HPDE6-E6E7 (cell line): Measurements from ENCODE around the gene UGT1A5.
"Not testable (repeated sequence)": the region's sequence is repeated elsewhere in the genome, so short reads cannot be mapped to it uniquely, and the experiment has no call there.

Experiments
- DNase-seq: peaks from one replicate; pipeline ENCODE4 v3.0.0; 2011; ENCODE audit warnings: missing footprints; ENCODE audit errors: extremely low spot score

UGT1A5 gene

DNA sequence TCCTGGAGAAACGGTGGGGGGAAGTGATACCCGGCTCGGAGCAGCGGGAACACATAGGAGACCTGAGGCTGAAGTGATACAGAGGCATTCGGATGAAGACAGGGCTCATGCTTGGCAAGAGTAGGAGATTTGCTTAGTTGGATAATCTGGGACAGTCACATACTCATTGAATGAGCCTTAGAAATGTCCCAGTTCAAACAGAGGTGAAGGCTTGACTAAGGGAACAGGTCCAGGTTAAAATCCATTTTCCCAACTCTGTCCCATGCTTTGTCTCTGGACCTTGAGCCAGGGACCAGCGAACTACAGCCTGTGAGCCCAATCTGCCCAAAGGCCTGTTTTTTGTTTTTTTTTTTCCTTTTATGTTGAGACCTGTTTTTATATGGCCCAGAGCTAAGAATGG, 18.7 kb upstream of the UGT1A5 start:
- no peak for DNase-seq

DNA sequence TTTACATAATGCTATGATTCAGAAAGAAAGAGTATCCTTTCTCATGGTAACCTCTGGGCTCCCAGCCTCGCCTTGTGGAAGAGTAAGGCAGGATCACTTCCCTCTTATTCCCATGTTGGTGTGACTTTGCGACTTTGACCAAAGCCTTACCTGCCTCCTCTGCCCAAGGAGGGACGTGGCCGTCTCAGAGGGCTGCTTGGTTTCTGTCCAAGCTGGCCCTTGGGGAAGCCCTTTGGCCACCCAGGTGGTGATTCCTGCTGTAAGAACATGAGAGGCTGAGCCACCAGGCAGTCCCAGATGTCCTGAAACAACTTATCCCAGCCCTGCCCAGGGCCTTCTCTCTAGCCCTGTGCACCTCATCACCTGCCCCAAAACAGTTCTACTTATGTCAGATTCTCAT, 14.0 kb upstream of the UGT1A5 start:
- DNase-seq, result no peak

DNA sequence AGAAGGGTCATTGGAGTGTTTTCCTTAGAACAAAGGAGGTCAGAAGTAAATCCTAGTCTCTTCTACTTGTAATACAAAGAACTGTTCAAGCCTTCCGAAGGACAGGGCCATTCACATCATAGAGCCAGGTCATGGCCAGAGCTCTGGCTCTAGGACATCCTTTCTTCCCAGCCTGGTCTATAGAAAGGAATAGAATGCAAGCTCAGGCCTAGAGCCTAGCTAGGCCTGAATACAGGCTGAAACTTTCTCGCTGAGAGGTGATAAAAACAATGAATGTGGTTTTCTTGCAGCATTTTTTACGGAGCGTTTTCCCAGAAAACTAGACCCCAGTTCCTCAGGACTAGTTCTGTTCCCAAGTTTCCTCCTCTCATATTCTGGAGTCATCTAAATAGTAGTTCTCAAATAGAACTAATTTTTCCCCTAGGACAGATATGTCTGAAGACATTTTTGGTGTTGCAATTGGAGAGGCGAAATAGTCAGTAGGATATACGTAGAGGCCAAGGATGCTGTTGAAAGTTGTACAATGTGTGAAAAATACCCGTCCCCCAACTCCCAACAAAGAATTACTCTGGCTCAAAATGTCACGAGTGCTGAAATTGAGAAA, 13.2 kb upstream of the UGT1A5 start:
- no peak for DNase-seq

DNA sequence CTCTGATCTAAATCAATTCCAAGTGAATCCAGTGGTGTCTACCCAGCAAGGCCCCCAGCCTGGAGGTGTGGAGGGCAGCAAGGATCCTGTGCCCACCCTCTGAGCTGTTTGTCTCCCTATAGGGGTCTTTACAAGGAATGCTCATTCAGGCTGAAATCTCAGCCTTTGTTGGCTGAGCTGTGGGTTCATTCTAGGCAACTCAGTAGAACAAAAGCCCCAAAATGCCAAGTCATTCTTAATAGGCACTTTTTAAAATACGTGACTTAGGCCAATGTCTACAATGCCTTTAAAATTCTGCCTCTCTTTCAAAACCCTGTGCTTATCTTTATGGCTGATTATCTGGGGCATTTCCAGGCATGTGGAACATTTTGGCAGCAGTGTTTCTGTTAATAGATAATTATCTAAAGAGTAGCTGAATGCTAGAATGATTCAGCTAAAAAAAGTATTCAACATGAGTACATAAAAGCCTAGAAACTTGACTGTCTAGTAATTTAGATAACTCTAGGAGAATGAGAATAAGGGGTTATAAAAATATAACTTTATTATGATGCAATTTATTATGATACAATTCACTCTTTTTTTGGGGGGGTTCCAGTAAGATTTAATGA, 12.6 kb upstream of the UGT1A5 start:
- no peak for DNase-seq

DNA sequence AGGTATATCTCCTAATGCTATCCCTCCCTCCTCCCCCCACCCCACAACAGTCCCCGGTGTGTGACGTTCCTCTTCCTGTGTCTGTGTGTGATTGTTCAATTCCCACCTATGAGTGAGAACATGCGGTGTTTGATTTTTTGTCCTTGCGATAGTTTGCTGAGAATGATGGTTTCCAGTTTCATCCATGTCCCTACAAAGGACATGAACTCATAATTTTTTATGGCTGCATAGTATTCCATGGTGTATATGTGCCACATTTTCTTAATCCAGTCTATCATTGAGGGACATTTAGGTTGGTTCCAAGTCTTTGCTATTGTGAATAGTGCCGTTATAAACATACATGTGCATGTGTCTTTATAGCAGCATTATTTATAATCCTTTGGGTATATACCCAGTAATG, 11.9 kb upstream of the UGT1A5 start:
- not testable (repeated sequence) for DNase-seq

DNA sequence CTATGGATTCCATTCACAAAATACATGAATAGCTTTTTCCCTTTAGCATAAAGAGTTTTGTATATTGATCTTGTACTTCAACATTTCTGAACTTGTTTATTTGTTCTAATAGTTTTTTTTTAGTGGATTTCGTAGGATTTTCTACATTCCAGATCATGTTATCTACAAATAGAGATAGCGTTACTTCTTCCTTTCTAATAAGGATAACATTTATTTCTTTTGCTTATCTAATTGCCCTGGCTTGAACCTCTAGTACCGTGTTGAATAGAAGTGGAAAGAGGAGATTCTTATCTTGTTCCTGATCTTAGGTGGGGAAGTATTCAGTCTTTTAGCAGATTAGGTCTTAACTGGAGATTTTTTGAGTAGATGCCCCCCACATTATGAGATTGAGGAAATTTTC, 10.5 kb upstream of the UGT1A5 start:
- DNase-seq, result no peak

DNA sequence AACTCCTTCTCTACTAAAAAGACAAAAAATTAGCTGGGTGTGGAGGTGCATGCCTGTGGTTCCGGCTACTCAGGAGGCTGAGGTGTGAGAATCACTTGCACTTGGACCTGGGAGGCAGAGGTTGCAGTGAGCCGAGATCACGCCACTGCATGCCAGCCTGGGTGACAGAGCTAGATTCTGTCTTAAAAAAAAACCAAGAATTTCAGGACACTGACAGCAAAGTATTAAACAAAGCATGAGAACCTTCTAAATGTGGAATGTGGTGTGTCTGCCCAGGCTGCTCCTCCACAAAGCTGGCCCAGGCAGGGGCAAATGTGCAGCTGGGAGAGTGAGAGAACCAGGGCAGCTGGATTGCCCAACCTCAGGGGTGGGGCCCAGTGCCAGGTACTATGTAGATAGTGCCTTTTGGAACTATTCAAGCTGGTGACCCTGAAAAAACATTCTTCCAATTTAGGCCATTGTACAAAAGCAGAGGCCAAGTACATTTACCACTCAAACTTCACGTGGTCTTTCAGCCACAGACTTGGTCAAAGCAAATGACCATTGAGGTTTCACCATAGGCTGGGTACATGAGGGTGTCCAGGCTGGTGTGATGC, 6.7 kb upstream of the UGT1A5 start:
- no peak for DNase-seq

DNA sequence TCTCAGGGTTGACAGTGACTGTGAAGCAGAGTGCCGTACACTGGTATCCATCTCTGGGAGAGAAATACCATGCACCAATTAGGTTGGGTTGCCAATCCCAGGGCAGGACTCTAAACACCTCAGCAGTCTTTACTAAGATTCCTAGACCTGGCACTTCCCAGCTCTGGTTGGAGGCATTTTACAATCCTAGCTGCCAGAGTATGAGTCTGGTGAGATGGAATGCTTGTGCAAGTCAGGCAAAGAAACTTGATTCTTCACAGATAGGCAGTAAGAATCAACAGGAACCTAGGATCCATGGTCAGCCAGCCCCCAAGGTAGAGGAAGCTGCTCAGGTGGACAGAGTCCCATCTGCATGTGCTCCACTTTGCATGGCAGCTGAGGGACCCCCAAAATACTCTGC, 6.0 kb upstream of the UGT1A5 start:
- DNase-seq, result no peak

DNA sequence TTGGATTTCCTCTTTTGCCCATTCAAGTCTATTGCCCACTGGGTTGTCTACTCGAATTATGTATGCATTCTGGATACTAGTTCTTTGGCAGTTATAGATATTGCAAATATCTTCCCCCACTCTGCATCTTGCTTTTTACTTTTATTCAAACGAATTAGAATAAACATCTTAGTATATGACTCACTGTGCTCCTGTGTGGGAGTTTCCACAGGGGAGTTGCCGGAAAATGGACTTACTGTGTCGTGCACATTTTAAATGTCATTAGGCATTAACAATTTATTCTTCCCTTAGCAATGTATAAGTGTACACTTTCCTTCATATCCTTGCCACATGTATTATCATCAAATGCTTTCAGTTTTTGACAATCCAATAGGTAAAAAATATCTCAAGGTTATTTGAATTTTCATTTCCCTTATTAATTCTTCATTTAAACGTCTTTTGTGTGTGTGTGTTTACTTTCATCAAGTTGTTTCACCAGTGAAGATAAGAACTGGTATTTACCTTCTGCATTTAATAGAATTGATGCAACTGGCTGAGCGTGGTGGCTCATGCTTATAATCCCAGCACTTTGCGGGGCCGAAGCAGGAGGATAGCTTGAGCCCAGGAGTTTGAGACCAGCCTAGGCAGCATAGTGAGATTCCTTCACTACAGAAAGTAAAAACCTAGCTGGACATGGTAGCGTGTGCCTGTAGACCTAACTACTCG, 4.6 kb upstream of the UGT1A5 start:
- DNase-seq, result no peak

DNA sequence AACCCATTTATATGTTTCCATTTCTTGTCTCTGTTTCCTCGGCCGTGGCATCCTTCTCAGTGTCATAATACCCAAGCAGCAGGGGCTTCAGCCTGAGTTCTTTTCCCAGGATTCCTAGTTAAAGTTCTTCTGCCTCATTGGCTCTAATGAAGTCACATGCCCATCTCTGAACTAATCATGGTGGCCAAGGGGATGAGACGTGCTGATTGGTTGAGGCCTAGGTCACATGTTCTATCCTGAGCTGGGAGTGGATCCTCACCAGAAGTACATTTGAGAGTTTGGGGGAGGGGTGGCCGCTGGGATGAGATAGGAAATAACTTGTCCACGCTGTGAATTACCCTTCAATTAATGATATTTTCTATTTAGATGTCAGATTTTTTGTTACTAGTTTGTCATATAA, 3.8 kb upstream of the UGT1A5 start:
- DNase-seq, result no peak

DNA sequence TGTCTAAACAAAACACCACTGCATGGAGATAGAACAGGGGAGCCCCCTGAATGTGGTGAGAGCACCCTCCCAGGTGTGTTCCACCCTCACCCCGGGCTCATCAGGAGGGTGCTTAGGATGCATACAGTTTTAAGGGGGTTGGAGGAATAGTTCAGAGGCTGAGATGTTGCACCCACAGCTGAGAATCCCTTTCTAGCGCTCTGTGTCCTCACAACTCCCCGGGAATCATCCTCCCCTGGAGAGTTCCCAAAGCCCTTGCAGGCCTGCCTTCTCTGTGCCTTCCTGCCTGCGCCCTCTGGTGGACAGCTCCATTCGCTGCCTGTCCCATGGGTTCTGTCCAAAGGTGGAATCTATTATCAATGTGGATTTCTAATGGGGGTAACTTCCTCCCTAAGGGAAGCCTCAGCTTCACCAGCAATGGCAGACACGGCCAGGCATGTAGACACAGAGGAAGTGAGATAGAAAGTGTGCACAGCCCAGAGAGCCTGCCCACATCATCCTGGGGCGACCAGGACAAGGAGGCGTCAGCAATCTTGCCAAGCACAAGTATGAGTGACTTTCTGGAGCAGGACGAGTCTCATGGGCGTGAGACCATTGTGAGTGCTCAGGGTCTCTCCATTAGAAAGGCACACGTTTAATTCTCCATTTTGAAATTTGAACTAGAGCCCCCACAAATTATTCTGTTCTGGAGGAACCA, 1.2 kb upstream of the UGT1A5 start:
- DNase-seq, result peak; percentile 63

DNA sequence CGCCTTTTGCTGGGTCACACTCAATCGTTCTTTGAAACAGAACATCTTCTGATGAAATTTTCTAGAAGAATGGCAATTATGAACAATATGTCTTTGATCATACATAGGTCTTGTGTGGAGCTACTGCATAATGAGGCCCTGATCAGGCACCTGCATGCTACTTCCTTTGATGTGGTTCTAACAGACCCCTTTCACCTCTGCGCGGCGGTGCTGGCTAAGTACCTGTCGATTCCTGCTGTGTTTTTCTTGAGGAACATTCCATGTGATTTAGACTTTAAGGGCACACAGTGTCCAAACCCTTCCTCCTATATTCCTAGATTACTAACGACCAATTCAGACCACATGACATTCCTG, 532 bp downstream of the UGT1A5 start:
- no peak for DNase-seq

DNA sequence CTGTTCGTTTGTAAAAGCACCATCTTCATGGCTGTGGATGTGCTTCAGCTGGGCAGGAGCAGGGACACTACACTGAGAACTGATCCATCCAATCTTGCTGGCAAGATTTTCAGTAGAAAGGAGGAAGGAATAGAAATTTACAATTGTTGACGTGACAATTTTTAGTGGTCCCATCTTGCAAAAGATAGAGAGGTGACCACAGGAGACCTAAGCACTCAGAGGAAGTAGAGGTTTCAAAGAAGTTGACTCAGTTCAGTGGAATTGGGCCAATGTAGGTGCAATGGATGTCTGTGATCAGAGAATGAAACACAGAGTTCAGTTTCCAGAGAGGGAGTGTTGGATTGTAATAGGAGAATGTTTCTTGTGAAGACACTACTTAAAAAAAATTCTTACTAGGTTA, 1.4 kb downstream of the UGT1A5 start:
- DNase-seq, result no peak

DNA sequence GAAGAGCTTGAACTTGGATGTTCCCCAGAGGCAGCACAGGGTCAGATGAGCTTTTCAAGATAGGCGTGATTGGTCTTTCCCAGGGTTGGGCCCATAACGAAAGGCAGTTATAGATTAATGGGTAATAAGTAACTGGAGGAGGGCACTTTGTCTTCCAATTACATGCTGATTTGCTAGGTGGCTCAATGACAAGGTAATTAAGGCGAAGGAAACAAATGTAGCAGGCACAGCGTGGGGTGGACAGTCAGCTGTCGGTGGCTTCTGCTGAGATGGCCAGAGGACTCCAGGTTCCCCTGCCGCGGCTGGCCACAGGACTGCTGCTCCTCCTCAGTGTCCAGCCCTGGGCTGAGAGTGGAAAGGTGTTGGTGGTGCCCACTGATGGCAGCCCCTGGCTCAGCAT, 5.8 kb downstream of the UGT1A5 start, which contains the start of gene UGT1A4:
Gene UGT1A4 (plus strand): TSS at position 185 of the 400 bp plus-strand sequence. CDS start 85 bp downstream, at position 270.
- no peak for DNase-seq

DNA sequence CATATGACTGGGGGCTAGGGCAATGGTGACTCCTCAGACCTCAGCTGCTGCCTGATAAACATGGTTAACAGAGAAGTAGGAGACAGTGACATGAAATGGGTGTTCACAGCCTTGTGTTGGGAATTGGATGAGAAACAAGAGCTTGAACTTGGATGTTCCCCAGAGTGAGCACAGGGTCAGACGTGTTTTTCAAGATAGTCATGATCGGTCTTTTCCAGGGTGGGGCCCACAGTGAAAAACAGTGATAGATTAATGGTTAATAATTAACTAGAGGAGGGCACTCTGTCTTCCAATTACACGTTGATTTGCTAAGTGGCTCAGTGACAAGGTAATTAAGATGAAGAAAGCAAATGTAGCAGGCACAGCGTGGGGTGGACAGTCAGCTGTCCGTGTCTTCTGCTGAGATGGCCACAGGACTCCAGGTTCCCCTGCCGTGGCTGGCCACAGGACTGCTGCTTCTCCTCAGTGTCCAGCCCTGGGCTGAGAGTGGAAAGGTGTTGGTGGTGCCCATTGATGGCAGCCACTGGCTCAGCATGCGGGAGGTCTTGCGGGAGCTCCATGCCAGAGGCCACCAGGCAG, 16.1 kb downstream of the UGT1A5 start, which contains the start of gene UGT1A3:
Gene UGT1A3 (plus strand): TSS at position 320 of the 579 bp plus-strand sequence. CDS start 85 bp downstream, at position 405.
- no peak for DNase-seq

DNA sequence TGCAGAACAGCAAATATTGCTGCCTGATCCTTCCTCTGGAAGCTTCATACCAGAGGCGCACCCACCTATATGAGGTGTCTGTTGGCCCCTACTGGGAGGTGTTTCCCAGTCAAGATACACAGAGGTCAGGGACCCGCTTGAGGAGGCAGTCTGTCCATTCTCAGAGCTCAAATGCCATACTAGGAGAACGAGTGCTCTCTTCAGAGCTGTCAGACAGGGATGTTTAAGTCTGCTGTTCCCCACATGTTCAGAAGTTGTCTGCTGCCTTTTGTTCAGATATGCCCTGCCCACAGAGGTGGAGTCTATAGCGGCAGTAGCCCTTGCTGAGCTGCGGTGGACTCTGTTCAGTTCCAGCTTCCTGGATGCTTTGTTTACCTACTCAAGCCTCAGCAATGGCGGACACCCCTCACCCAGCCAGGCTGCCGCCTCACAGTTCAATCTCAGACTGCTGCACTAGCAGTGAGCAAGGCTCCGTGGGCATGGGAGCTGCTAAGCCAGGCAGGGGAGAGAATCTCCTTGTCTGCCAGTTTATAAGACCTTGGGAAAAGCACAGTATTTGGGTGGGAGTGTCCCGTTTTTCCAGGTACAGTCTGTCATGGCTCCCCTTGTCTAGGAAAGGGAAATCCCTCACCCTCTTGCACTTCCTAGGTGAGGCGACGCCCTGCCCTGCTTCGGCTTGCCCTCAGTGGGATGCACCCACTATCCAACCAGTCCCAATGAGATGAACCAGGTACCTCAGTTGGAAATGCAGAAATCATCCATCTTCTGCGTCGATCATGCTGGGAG, 24.4 kb downstream of the UGT1A5 start:
- DNase-seq, result not testable (repeated sequence)

DNA sequence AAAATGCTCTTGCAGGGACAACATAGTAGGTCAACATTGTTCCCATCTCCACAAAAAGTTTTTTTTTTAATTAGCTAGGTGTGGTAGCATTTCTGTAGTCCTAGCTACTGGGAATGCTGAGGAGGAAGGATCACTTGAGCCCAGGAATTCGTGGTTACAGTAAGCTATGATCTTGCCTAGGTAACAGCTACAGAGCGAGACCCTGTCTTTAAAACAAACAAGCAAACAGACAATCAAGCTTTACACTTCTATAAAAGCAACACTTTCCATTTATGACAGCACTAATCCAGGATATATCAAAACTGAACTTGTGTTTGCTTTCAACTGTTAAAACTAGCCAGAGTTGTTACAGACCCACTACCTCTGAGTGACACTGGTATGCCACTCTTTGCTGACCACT, 28.2 kb downstream of the UGT1A5 start:
- no peak for DNase-seq

DNA sequence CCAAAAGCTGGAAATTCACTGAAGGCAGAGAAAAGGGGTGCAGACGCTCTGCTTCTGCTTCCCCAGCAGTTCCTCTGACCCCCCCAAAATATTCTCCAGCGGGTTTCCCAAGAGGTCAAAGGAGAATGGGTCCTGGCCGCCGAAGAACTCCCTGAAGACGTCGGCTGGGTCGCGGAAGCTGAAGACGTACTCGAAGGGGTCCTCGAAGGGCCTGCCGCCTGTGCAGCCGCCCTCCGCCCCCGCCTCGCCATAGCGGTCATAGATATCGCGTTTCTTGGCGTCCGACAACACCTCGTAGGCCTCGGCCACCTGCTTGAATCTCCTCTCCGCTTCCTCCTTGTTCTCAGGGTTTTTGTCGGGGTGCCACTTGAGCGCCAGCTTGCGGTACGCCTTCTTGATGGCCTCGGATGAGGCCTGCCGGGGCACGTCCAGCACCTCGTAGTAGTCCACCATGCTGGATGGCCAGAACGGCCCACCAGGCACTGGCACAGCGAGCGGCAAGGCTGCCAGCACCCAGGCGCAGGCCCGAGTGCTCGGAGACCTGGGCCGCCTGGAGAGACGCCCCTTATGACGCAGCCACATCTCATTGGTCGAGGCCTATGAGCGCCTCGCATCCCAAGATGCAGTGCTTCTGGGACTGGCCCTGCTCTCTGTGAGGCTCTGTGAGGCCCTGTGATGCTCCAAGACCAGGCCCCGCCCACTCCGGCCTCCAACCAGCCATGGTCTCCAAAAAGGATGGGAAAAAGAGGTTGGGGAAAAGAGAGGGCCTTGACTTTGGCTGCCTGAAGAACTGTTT, 31.0 kb downstream of the UGT1A5 start:
- no peak for DNase-seq

DNA sequence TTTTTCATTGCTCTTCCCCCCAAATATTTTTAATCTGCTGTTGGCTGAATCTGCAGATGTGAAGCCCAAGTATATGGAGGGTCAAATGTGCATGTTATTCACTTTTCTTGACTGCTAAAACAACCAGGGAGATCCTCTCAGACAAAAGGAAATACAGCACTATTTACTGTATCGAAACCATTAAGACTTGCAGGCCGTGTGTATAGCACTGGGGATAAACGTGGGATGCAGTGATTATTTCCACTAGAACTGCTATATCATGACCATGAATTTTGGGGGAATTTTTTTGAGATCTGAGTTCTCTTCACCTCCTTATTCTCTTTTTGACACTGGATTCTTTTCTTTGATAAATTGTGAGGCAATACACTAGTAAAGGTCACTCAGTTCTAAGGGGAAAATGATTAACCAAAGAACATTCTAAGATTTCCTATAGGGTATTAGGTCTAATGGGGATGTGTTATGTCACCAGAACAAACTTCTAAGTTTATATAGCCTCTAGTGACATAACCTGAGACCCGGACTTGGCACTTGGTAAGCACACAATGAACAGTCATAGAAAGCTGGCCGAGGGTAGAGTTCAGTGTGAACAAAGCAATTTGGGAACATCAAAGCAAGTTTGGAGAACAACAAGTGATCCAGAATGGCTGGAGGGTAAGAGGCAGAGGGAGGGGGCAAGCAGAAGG, 32.5 kb downstream of the UGT1A5 start:
- no peak for DNase-seq

DNA sequence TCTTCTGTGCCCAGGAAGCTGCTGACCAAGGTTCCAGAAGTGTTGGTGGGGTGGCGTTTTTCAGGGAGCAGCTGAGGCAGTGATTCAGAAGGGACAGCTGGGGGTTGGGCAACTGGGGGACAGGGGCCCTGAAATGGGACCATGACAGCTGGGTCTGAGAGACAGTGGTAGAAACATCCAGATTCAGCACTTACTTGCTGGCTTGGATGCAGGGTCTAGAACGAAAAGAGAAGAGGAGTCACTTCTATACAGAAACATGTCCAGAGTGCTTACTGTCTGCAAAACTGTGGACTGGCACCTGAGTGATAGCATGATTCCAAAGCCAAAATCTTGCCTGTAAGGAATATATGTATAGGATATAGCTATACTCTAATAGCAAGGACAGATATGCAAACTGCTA, 33.1 kb downstream of the UGT1A5 start:
- not testable (repeated sequence) for DNase-seq
